Chondrocyte (in vitro differentiated cells): Measurements from ENCODE around the gene SLC47A1. TPM values are rescaled to one million over a fixed set of nuclear protein-coding genes. Genes with fewer than 3 reads are reported as not detected.
"Not testable (repeated sequence)": the region's sequence is repeated elsewhere in the genome, so short reads cannot be mapped to it uniquely, and the experiment has no call there.

Source experiments
- DNase-seq: peaks from one replicate; pipeline ENCODE4 v3.0.0; 2021; ENCODE audit warnings: mixed read lengths, low spot score
- H3K27ac Mint-ChIP-seq: one replicate; pipeline ENCODE4 v1.8.0; 2021; ENCODE audit warnings: mild to moderate bottlenecking, moderate library complexity, mixed read lengths; ENCODE audit not compliant: unreplicated experiment
- H3K27me3 Mint-ChIP-seq: 2 replicates; pipeline ENCODE4 v1.8.0; 2021; ENCODE audit warnings: low read depth, mixed read lengths
- H3K36me3 Mint-ChIP-seq: 2 replicates; pipeline ENCODE4 v1.8.0; 2021; ENCODE audit warnings: low read depth, mixed read lengths
- H3K4me1 Mint-ChIP-seq: 2 replicates; pipeline ENCODE4 v1.8.0; 2021; ENCODE audit warnings: low read depth, mild to moderate bottlenecking, mixed read lengths
- H3K4me3 Mint-ChIP-seq: one replicate; pipeline ENCODE4 v1.8.0; 2021; ENCODE audit warnings: mild to moderate bottlenecking, moderate library complexity, mixed read lengths; ENCODE audit not compliant: unreplicated experiment
- H3K9me3 Mint-ChIP-seq: 2 replicates; pipeline ENCODE4 v1.8.0; 2021; ENCODE audit warnings: low read depth, mixed read lengths
- CTCF ChIP-seq: fragments of 200-600 bp; sonication (generic); IDR thresholded peaks from 2 replicates; pipeline ENCODE4 v1.5.0; 2021; ENCODE audit warnings: antibody characterized with exemption, mild to moderate bottlenecking, moderate library complexity
- total RNA-seq: library from RNA; stranded (reverse); gene quantifications from 3 replicates; pipeline ENCODE4 v1.2.1, GENCODE V29; 2021

SLC47A1 gene
- total RNA-seq, 1 donor from 2014 or later: 1.7 TPM

- TF ChIP-seq CTCF: peak; percentile 99
- Mint-ChIP-seq H3K4me3 (peak overlapping the region; percentile 49), H3K27ac (peak overlapping the region; percentile 83), H3K4me1 (peaks cover 17% of the 10 kb centered on the region), H3K27me3 (no peaks in the 10 kb centered on the region), H3K9me3 (no peaks in the 10 kb centered on the region), H3K36me3 (no peaks in the 10 kb centered on the region)
- no peak for DNase-seq
Observed at GRCh38 chr17:19513897-19514488, 19.7 kb upstream of the SLC47A1 start.

GRCh38 chr17:19517699-19518098, 16.0 kb upstream of the SLC47A1 start:
- Mint-ChIP-seq H3K9me3 (no peaks in the 10 kb centered on the region), H3K4me1 (peaks cover 17% of the 10 kb centered on the region), H3K4me3 (no peak overlapping the region), H3K27me3 (peaks cover 2% of the 10 kb centered on the region), H3K27ac (no peak overlapping the region), H3K36me3 (no peaks in the 10 kb centered on the region)
- DNase-seq: no peak
- no peak for TF ChIP-seq CTCF

GRCh38 chr17:19519388-19520291, 14.0 kb upstream of the SLC47A1 start:
- not testable (repeated sequence) for H3K4me3 Mint-ChIP-seq, H3K36me3 Mint-ChIP-seq, H3K27me3 Mint-ChIP-seq, H3K9me3 Mint-ChIP-seq, H3K27ac Mint-ChIP-seq, H3K4me1 Mint-ChIP-seq
- DNase-seq: peak; percentile 17

- no peaks in the 10 kb centered on the region for H3K4me1 Mint-ChIP-seq
- no peak overlapping the region for H3K4me3 Mint-ChIP-seq
- H3K36me3 Mint-ChIP-seq: no peaks in the 10 kb centered on the region
- peaks cover 3% of the 10 kb centered on the region for H3K27me3 Mint-ChIP-seq
- no peaks in the 10 kb centered on the region for H3K9me3 Mint-ChIP-seq
- DNase-seq: peak; percentile 53
- no peak overlapping the region for H3K27ac Mint-ChIP-seq
- TF ChIP-seq CTCF: no peak
Observed at GRCh38 chr17:19520641-19521040, 13.0 kb upstream of the SLC47A1 start.

GRCh38 chr17:19523690-19524089, 10.0 kb upstream of the SLC47A1 start:
- H3K4me3 Mint-ChIP-seq: no peak overlapping the region
- no peak for DNase-seq
- peaks cover 3% of the 10 kb centered on the region for H3K27me3 Mint-ChIP-seq
- TF ChIP-seq CTCF: no peak
- no peaks in the 10 kb centered on the region for H3K4me1 Mint-ChIP-seq
- H3K9me3 Mint-ChIP-seq: no peaks in the 10 kb centered on the region
- H3K36me3 Mint-ChIP-seq: no peaks in the 10 kb centered on the region
- no peak overlapping the region for H3K27ac Mint-ChIP-seq

GRCh38 chr17:19526950-19527349, 6.7 kb upstream of the SLC47A1 start:
- not testable (repeated sequence) for H3K9me3 Mint-ChIP-seq, DNase-seq, H3K4me3 Mint-ChIP-seq, H3K27me3 Mint-ChIP-seq, H3K36me3 Mint-ChIP-seq, H3K27ac Mint-ChIP-seq, H3K4me1 Mint-ChIP-seq
